ENCODE results near the gene TNC.

DNA sequence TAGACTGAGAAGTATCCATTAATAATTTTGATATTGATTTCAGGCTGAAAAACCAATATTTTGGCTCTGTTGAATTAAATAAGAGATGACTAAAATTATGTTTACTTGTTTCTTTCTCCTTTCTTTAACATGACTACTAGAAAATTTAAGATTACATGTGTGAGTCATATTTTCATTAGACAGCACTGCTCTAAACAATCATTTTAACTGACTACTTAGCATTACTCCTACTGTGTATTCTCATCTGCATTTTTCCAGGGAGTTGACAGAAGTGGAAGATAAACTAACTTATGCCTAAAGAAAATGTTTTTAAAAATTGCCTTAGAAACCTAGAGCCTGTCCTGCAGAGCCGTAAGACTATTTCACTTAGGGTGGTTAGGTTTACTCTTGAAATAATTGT lies 29.1 kb downstream of the TNC start:
- no peak for TF ChIP-seq POLR2AphosphoS5 (IDR thresholded peaks at IDR 0.05; ENCODE audit: low read depth, low read length)
- no peak for TF ChIP-seq POLR2A (IDR thresholded peaks at IDR 0.05; ENCODE audit: low read depth, low read length)
- no peak for TF ChIP-seq TAF1 (IDR thresholded peaks at IDR 0.05; ENCODE audit: low read depth, low read length)
